PC-9 (cell line): ENCODE data around the gene ARHGEF3.

Source experiments
- CTCF ChIP-seq: fragments of 200-600 bp; sonication (generic); conservative IDR thresholded peaks from 2 replicates; pipeline ENCODE4 v1.6.1; 2017; ENCODE audit warnings: mixed run types, antibody characterized with exemption, mild to moderate bottlenecking, moderate library complexity
- EZH2 ChIP-seq: fragments of 200-600 bp; sonication (generic); IDR thresholded peaks from 2 replicates; pipeline ENCODE4 v1.8.0; 2017; ENCODE audit warnings: antibody characterized with exemption, low read depth

- no peak for TF ChIP-seq CTCF
- no peak for TF ChIP-seq EZH2
Measured at GRCh38 chr3:56811546-56812202, 9.9 kb upstream of the ARHGEF3 start.
